ENCODE measurements around the gene UNG. TPM values are rescaled to one million over a fixed set of nuclear protein-coding genes. Genes with fewer than 3 reads are reported as not detected.

Gene UNG
- total RNA-seq, 1 experiment from 2014 or later: 99.0 TPM

- Histone ChIP-seq H3K27me3 (ENCODE audit: insufficient read depth, low read length) (no peaks in the 10 kb centered on the region), H3K4me1 (ENCODE audit: control insufficient read depth in 1 of 2, insufficient read depth in 2 of 2, low read length in 2 of 2) (peaks cover 10 to 37% of the 10 kb centered on the region in 2 experiments; a peak in 3 of 4 replicates), H3K4me3 (replicated peaks in 1 of 2; ENCODE audit: low read depth in 1 of 2, low read length in 2 of 2) (peak overlapping the region; percentile 72 to 79), H4K20me1 (ENCODE audit: insufficient read depth) (no peaks in the 10 kb centered on the region), H3K9ac (ENCODE audit: low read length) (peak overlapping the region; percentile 81), H3K27ac (ENCODE audit: low read depth, low read length) (peak overlapping the region; percentile 71), H3K79me2 (ENCODE audit: insufficient read depth, low read length) (peaks cover 49% of the 10 kb centered on the region), H3K9me2 (ENCODE audit: insufficient read depth) (no peaks in the 10 kb centered on the region), H3K9me3 (ENCODE audit: control insufficient read depth in 1 of 2, insufficient read depth in 1 of 2, low read depth in 1 of 2, low read length in 2 of 2) (no peaks in the 10 kb centered on the region), H3K36me3 (ENCODE audit: control insufficient read depth in 1 of 2, insufficient read depth in 2 of 2, low read length in 2 of 2) (peaks cover 4 to 23% of the 10 kb centered on the region in 2 experiments; a peak in 1 of 4 replicates), H2AFZ (ENCODE audit: low read depth, low read length, poor library complexity, severe bottlenecking) (peak overlapping the region; percentile 20), H3K4me2 (ENCODE audit: low read length) (peak overlapping the region; percentile 86)
- RAD21 ChIA-PET (ENCODE audit: low non-redundant PET in 1 of 2, low total read pairs in 2 of 2, uncharacterized antibody in 2 of 2, unreplicated experiment in 2 of 2): no interaction called here
- TF ChIP-seq RAD21 (IDR thresholded peaks at IDR 0.05; ENCODE audit: low read depth): no peak
- no peak for TF ChIP-seq YY1 (IDR thresholded peaks at IDR 0.05; ENCODE audit: extremely low read depth, insufficient replicate concordance, low read depth, low read length)
- TF ChIP-seq ELF1 (IDR thresholded peaks at IDR 0.05; ENCODE audit: borderline replicate concordance, low read depth): no peak
- peak; percentile 4 for TF ChIP-seq TCF7L2 (IDR thresholded peaks at IDR 0.05; ENCODE audit: borderline replicate concordance, extremely low read depth, insufficient read depth, insufficient read length)
- no peak for TF ChIP-seq ATF3 (IDR thresholded peaks at IDR 0.05)
- DNase-seq (ENCODE audit: low read depth, low spot score) (no peak), ATAC-seq (no peak)
- POLR2A ChIA-PET: interaction anchor here (0.6 kb wide), 1 partner anchor 265 kb away, joined by 4 read pairs; no protein-coding TSS in a partner anchor
- CTCF ChIA-PET: no interaction called here
- no TSS peak for BruUV-seq (replicated peaks)
- intact Hi-C loops (cut with micrococcal nuclease): loop anchor here (10.0 kb wide), 3 partner anchors 142 to 292 kb away; no protein-coding TSS in a partner anchor
These were observed 310 bp upstream of the UNG start for GRCh38 chr12:109097140-109097434.

- Histone ChIP-seq H3K36me3 (ENCODE audit: control insufficient read depth in 1 of 2, insufficient read depth in 2 of 2, low read length in 2 of 2) (peaks cover 6 to 29% of the 10 kb centered on the region in 2 experiments; a peak in 1 of 4 replicates), H3K79me2 (ENCODE audit: insufficient read depth, low read length) (peaks cover 37% of the 10 kb centered on the region), H3K4me1 (ENCODE audit: control insufficient read depth in 1 of 2, insufficient read depth in 2 of 2, low read length in 2 of 2) (peaks cover 2 to 26% of the 10 kb centered on the region in 2 experiments; a peak in 3 of 4 replicates), H2AFZ (ENCODE audit: low read depth, low read length, poor library complexity, severe bottlenecking) (no peak overlapping the region), H3K27ac (ENCODE audit: low read depth, low read length) (peak overlapping the region; percentile 56; the same call in 1 of the 2 replicates), H3K9me2 (ENCODE audit: insufficient read depth) (no peaks in the 10 kb centered on the region), H3K9ac (ENCODE audit: low read length) (peak overlapping the region; percentile 81), H3K4me2 (ENCODE audit: low read length) (peak overlapping the region; percentile 86), H4K20me1 (ENCODE audit: insufficient read depth) (no peaks in the 10 kb centered on the region), H3K4me3 (replicated peaks in 1 of 2; ENCODE audit: low read depth in 1 of 2, low read length in 2 of 2) (peak overlapping the region; percentile 72 to 79), H3K27me3 (ENCODE audit: insufficient read depth, low read length) (no peaks in the 10 kb centered on the region), H3K9me3 (ENCODE audit: control insufficient read depth in 1 of 2, insufficient read depth in 1 of 2, low read depth in 1 of 2, low read length in 2 of 2) (no peaks in the 10 kb centered on the region)
- ChIA-PET POLR2A (no interaction called here), CTCF (interaction anchor here (1.4 kb wide), 1 partner anchor 14 kb away, joined by 5 read pairs; no protein-coding TSS in a partner anchor), RAD21 (ENCODE audit: low non-redundant PET in 1 of 2, low total read pairs in 2 of 2, uncharacterized antibody in 2 of 2, unreplicated experiment in 2 of 2) (no interaction called here)
- BruUV-seq (replicated peaks): TSS peak; percentile 51
- no peak for TF ChIP-seq JUND (IDR thresholded peaks at IDR 0.05)
- no peak for TF ChIP-seq FOSL1 (IDR thresholded peaks at IDR 0.05; ENCODE audit: low read depth)
- TF ChIP-seq POLR2AphosphoS5 (IDR thresholded peaks at IDR 0.05; ENCODE audit: low read depth, low read length): no peak; the same call in 1 of the 2 replicates
- TF ChIP-seq ZFX (IDR thresholded peaks at IDR 0.05): peak; percentile 66
- TF ChIP-seq EZH2 (IDR thresholded peaks at IDR 0.05): no peak
- TF ChIP-seq POLR2A (IDR thresholded peaks at IDR 0.05; ENCODE audit: borderline replicate concordance, extremely low read depth, insufficient read depth, insufficient read length): no peak
- no peak for DNase-seq (ENCODE audit: low read depth, low spot score)
- peak; percentile 24 for ATAC-seq
- intact Hi-C loops (cut with micrococcal nuclease): loop anchor here (10.0 kb wide), 3 partner anchors 143 to 293 kb away; no protein-coding TSS in a partner anchor
These were observed 797 bp downstream of the UNG start for GRCh38 chr12:109098183-109098604.

Data from HCT116 (cell line).